ENCODE results near the gene SGIP1. TPM values are rescaled to one million over a fixed set of nuclear protein-coding genes. Genes with fewer than 3 reads are reported as not detected.

Gene SGIP1
- total RNA-seq, 1 donor from 2014 or later, result 16.0 TPM

- TF ChIP-seq, protein P1, sequence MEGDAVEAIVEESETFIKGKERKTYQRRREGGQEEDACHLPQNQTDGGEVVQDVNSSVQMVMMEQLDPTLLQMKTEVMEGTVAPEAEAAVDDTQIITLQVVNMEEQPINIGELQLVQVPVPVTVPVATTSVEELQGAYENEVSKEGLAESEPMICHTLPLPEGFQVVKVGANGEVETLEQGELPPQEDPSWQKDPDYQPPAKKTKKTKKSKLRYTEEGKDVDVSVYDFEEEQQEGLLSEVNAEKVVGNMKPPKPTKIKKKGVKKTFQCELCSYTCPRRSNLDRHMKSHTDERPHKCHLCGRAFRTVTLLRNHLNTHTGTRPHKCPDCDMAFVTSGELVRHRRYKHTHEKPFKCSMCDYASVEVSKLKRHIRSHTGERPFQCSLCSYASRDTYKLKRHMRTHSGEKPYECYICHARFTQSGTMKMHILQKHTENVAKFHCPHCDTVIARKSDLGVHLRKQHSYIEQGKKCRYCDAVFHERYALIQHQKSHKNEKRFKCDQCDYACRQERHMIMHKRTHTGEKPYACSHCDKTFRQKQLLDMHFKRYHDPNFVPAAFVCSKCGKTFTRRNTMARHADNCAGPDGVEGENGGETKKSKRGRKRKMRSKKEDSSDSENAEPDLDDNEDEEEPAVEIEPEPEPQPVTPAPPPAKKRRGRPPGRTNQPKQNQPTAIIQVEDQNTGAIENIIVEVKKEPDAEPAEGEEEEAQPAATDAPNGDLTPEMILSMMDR (IDR thresholded peaks at IDR 0.05; ENCODE audit: unreplicated experiment), result no peak
- H3K9me3 Mint-ChIP-seq (ENCODE audit: low read depth), result no peaks in the 10 kb centered on the region
- peaks cover 9% of the 10 kb centered on the region for H3K27me3 Mint-ChIP-seq
- no peaks in the 10 kb centered on the region for H3K36me3 Mint-ChIP-seq (ENCODE audit: insufficient read depth)
- no peak overlapping the region for H3K27ac Mint-ChIP-seq
- peaks cover 42% of the 10 kb centered on the region for H3K4me1 Mint-ChIP-seq (ENCODE audit: low read depth)
- H3K4me3 Mint-ChIP-seq (ENCODE audit: low read depth), result peak overlapping the region; percentile 88
- no peak for DNase-seq (ENCODE audit: low spot score, unreplicated experiment)
Observed at GRCh38 chr1:66535061-66535460, 1.1 kb downstream of the SGIP1 start.

- peaks cover 9% of the 10 kb centered on the region for H3K27me3 Mint-ChIP-seq
- H3K9me3 Mint-ChIP-seq (ENCODE audit: low read depth), result no peaks in the 10 kb centered on the region
- H3K36me3 Mint-ChIP-seq (ENCODE audit: insufficient read depth), result no peaks in the 10 kb centered on the region
- peaks cover 46% of the 10 kb centered on the region for H3K4me1 Mint-ChIP-seq (ENCODE audit: low read depth)
- DNase-seq (ENCODE audit: low spot score, unreplicated experiment), result no peak
- H3K27ac Mint-ChIP-seq, result no peak overlapping the region
- TF ChIP-seq, protein P1 (IDR thresholded peaks at IDR 0.05; ENCODE audit: unreplicated experiment), result no peak
- H3K4me3 Mint-ChIP-seq (ENCODE audit: low read depth), result no peak overlapping the region
Observed at GRCh38 chr1:66535853-66536252, 1.9 kb downstream of the SGIP1 start.

GRCh38 chr1:66537718-66538117 is 3.8 kb downstream of the SGIP1 start:
- Mint-ChIP-seq H3K27me3 (peaks cover under 1% of the 10 kb centered on the region), H3K4me1 (ENCODE audit: low read depth) (peaks cover 44% of the 10 kb centered on the region), H3K4me3 (ENCODE audit: low read depth) (no peak overlapping the region), H3K27ac (no peak overlapping the region), H3K36me3 (ENCODE audit: insufficient read depth) (no peaks in the 10 kb centered on the region), H3K9me3 (ENCODE audit: low read depth) (no peaks in the 10 kb centered on the region)
- DNase-seq (ENCODE audit: low spot score, unreplicated experiment), result no peak
- TF ChIP-seq, protein P1 (IDR thresholded peaks at IDR 0.05; ENCODE audit: unreplicated experiment), result no peak

DNA sequence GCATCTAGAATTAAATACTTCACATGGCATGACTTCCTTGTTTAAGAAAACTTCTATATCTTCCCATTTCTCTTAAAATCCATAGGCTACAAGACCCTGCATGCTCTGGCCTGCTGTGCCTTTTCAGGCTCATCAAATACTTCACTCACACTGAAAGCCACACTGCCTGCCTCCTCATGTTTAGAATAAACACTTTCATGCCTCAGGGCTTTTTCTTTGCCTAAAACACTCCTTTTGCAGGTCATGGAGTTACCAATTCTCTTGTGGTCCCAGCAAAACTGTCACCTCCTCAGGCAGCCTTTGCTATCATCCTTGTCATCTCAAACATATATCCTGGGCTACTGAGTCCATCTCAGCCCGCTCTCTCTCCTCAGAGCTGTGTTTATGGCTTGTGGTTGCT is 5.5 kb downstream of the SGIP1 start:
- Mint-ChIP-seq H3K9me3 (ENCODE audit: low read depth) (no peaks in the 10 kb centered on the region), H3K4me1 (ENCODE audit: low read depth) (peaks cover 42% of the 10 kb centered on the region), H3K27ac (no peak overlapping the region), H3K36me3 (ENCODE audit: insufficient read depth) (no peaks in the 10 kb centered on the region), H3K27me3 (no peaks in the 10 kb centered on the region), H3K4me3 (ENCODE audit: low read depth) (no peak overlapping the region)
- TF ChIP-seq, protein P1 (IDR thresholded peaks at IDR 0.05; ENCODE audit: unreplicated experiment), result no peak
- DNase-seq (ENCODE audit: low spot score, unreplicated experiment), result no peak

DNA sequence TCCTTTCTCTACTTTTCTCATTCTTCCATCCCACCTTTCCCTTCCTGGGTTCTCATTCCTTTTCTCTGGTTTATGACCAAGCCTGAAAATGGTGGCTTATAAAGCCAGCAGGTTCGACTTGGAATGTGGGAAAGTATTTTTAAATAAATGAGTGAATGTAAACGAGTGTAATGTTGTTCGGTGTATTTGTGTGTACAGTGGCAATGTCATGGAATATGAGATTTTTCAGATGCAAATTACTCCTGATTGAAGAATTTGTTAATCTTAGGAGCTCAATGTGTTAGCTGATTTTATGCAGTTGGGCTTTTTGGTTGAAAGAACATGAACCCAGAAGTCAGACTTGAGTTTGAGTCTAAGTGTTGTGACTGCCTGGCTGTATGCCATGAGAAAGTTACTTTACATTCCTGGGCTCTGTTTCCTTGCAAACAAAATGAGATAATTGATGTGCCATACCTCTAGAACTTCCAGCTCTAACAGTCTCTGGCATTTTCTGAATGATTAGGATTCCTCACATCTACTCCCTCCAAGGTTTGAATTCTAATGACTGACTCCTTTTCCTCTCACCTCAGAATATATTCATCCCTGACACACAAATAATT is 6.6 kb downstream of the SGIP1 start:
- H3K4me1 Mint-ChIP-seq (ENCODE audit: low read depth), result peaks cover 33% of the 10 kb centered on the region
- no peaks in the 10 kb centered on the region for H3K36me3 Mint-ChIP-seq (ENCODE audit: insufficient read depth)
- H3K27ac Mint-ChIP-seq, result no peak overlapping the region
- no peak for DNase-seq (ENCODE audit: low spot score, unreplicated experiment)
- no peaks in the 10 kb centered on the region for H3K27me3 Mint-ChIP-seq
- no peaks in the 10 kb centered on the region for H3K9me3 Mint-ChIP-seq (ENCODE audit: low read depth)
- TF ChIP-seq, protein P1 (IDR thresholded peaks at IDR 0.05; ENCODE audit: unreplicated experiment), result no peak
- no peak overlapping the region for H3K4me3 Mint-ChIP-seq (ENCODE audit: low read depth)

Data from progenitor cell of endocrine pancreas (in vitro differentiated cells).